Thoracic aorta (tissue), 2 donors: ENCODE data around the gene RPH3AL. TPM values are rescaled to one million over a fixed set of nuclear protein-coding genes. Genes with fewer than 3 reads are reported as not detected.
"Not testable (repeated sequence)": the region's sequence is repeated elsewhere in the genome, so short reads cannot be mapped to it uniquely, and the experiment has no call there.

Experiments used
- ATAC-seq: fragments of 150-250 bp; one replicate; pipeline ENCODE4 v1.8.0; 2017; ENCODE audit warnings: low read depth; ENCODE audit not compliant: insufficient number of reproducible peaks, low FRiP score
- DNase-seq: peaks from one replicate; pipeline ENCODE4 v3.0.0-alpha.2; 2020; ENCODE audit warnings: low spot score
- H3K27ac ChIP-seq, 2 donors: fragments of 200-600 bp; sonication (generic); 1 replicate in 1 of 2; 2 replicates in 1 of 2; pipeline ENCODE4 v1.5.1; 2016; ENCODE audit warnings: mild to moderate bottlenecking in 2 of 2, moderate library complexity in 2 of 2
- H3K27me3 ChIP-seq: fragments of 200-600 bp; sonication (generic); replicated peaks from 2 replicates; pipeline ENCODE4 v1.6.0; 2016; ENCODE audit warnings: mild to moderate bottlenecking; ENCODE audit not compliant: insufficient read depth
- H3K36me3 ChIP-seq: fragments of 200-600 bp; sonication (generic); one replicate; pipeline ENCODE4 v1.5.1; 2016
- H3K4me1 ChIP-seq, 2 donors: fragments of 200-600 bp; sonication (generic); 1 replicate in 1 of 2; 2 replicates in 1 of 2; pipeline versions ENCODE4 v1.5.1 to v1.6.0; 2016; ENCODE audit warnings: low read depth in 2 of 2, mild to moderate bottlenecking in 1 of 2; ENCODE audit not compliant: control insufficient read depth in 1 of 2
- H3K4me3 ChIP-seq: fragments of 200-600 bp; sonication (generic); 2 replicates; pipeline ENCODE4 v1.5.1; 2016; ENCODE audit warnings: mild to moderate bottlenecking
- H3K9me3 ChIP-seq: fragments of 200-600 bp; sonication (generic); 2 replicates; pipeline ENCODE4 v1.5.1; 2016
- total RNA-seq, 2 donors: library from RNA; depleted of rRNA; stranded (reverse); fragments of >200 nt; gene quantifications; one replicate each; pipeline versions ENCODE4 v1.1.0 to v1.2.3, GENCODE V29; 2016
- TF ChIP-seq, protein P1 (sequence below): fragments of 200-600 bp; sonication (generic); IDR thresholded peaks from one replicate; pipeline ENCODE4 v1.5.1; 2019; ENCODE audit warnings: antibody characterized with exemption

The RPH3AL gene
- total RNA-seq, 2 donors from 2014 or later: 6.5 to 33.1 TPM

DNA sequence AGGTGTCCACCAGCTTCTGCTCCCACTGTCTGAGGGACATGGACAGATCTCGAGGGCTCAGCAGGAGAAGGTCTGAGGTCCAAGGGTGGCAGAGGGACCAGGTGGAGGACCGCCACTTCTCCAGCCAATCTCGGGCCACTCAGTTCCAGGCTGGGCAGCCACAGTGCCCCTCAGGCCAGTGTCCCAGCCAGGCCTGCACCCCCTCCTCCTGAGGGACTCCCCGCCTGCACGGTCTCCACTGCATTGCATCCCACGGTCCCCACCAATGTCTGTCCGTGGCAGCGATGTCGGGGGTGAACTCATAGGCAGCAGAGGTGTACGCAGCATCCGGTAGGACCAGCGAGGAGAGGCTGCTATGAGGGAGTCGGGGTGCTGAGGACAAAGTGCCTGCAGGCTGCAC is 107.0 kb downstream of the RPH3AL start:
- H3K4me3 ChIP-seq: no peak overlapping the region
- H3K27ac ChIP-seq: no peak overlapping the region
- no peaks in the 10 kb centered on the region for H3K9me3 ChIP-seq
- TF ChIP-seq, protein P1, sequence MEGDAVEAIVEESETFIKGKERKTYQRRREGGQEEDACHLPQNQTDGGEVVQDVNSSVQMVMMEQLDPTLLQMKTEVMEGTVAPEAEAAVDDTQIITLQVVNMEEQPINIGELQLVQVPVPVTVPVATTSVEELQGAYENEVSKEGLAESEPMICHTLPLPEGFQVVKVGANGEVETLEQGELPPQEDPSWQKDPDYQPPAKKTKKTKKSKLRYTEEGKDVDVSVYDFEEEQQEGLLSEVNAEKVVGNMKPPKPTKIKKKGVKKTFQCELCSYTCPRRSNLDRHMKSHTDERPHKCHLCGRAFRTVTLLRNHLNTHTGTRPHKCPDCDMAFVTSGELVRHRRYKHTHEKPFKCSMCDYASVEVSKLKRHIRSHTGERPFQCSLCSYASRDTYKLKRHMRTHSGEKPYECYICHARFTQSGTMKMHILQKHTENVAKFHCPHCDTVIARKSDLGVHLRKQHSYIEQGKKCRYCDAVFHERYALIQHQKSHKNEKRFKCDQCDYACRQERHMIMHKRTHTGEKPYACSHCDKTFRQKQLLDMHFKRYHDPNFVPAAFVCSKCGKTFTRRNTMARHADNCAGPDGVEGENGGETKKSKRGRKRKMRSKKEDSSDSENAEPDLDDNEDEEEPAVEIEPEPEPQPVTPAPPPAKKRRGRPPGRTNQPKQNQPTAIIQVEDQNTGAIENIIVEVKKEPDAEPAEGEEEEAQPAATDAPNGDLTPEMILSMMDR: no peak
- no peaks in the 10 kb centered on the region for H3K36me3 ChIP-seq
- no peak for ATAC-seq
- H3K4me1 ChIP-seq: no peaks in the 10 kb centered on the region
- no peaks in the 10 kb centered on the region for H3K27me3 ChIP-seq
- no peak for DNase-seq

DNA sequence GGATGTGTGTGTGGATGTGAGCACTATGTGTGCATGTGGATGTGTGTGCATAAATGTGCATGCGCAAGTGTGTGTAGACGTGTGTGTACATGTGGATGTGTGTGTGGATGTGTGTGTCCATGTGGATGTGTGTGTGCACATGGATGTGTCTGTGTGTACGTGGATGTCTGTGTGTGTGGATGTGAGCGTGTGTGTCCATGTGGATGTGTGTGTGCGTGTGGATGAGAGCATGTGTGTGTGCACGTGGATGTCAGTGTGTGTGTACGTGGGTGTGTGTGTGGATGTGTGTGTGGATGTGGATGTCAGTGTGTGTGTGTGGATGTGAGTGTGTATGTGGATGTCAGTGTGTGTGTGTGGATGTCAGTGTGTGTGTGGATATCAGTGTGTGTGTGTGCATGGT is 107.6 kb downstream of the RPH3AL start:
- Histone ChIP-seq H3K4me1 (no peaks in the 10 kb centered on the region), H3K27me3 (no peaks in the 10 kb centered on the region), H3K9me3 (no peaks in the 10 kb centered on the region), H3K4me3 (no peak overlapping the region), H3K36me3 (no peaks in the 10 kb centered on the region), H3K27ac (no peak overlapping the region)
- ATAC-seq (no peak), DNase-seq (no peak)
- TF ChIP-seq, protein P1: no peak

DNA sequence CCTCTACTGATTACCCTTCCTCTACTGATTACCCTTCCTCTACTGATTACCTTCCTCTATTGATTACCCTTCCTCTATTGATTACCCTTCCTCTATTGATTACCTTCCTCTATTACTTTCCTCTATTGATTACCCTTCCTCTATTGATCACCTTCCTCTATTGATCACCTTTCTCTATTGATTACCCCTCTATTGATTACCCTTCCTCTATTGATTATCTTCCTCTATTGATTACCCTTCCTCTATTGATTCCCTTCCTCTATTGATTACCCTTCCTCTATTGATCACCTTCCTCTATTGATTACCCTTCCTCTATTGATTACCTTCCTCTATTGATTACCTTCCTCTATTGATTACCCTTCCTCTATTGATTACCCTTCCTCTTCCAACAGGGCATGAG is 108.7 kb downstream of the RPH3AL start:
- not testable (repeated sequence) for H3K27ac ChIP-seq, H3K4me3 ChIP-seq, H3K9me3 ChIP-seq, DNase-seq, H3K27me3 ChIP-seq, ATAC-seq, H3K4me1 ChIP-seq, H3K36me3 ChIP-seq

DNA sequence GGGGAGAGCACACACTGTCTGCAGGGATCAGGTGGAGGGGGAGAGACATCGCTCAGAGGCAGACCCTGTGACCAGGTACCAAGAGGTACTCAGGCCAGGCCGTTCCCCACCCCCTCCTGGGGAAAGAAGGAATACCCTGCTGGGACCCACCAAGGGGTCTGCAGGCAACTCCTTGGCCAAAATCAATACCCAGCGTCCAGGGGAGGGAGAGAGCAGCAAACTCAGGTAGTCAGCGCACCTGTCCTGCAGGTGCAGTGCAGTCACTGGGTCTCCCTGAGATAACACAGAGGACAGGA is 113.7 kb downstream of the RPH3AL start:
- TF ChIP-seq, protein P1: no peak
- DNase-seq: no peak
- no peak overlapping the region for H3K27ac ChIP-seq

GRCh38 chr17:238071-238963 is 114.3 kb downstream of the RPH3AL start:
- TF ChIP-seq, protein P1: no peak
- Histone ChIP-seq H3K27me3 (no peaks in the 10 kb centered on the region), H3K27ac (no peak overlapping the region), H3K4me3 (no peak overlapping the region), H3K9me3 (no peaks in the 10 kb centered on the region), H3K4me1 (no peaks in the 10 kb centered on the region), H3K36me3 (no peaks in the 10 kb centered on the region)
- DNase-seq (no peak), ATAC-seq (no peak)

More for the DNA sequence above, 113.7 kb downstream of the RPH3AL start:
- Histone ChIP-seq H3K36me3 (no peaks in the 10 kb centered on the region), H3K27me3 (no peaks in the 10 kb centered on the region), H3K4me1 (no peaks in the 10 kb centered on the region), H3K4me3 (no peak overlapping the region), H3K9me3 (no peaks in the 10 kb centered on the region)
- ATAC-seq: no peak
